GM20431 (cell line): ENCODE measurements around the gene EPN1.

Experiments used
- in situ Hi-C: fragments of 300-500 bp; cut with MseI, MboI; formaldehyde crosslinking; loops from one replicate; pipeline ENCODE4 v1.15.0; 2020; ENCODE audit warnings: low sequenced_read_pairs; ENCODE audit not compliant: unreplicated experiment

EPN1 gene

DNA sequence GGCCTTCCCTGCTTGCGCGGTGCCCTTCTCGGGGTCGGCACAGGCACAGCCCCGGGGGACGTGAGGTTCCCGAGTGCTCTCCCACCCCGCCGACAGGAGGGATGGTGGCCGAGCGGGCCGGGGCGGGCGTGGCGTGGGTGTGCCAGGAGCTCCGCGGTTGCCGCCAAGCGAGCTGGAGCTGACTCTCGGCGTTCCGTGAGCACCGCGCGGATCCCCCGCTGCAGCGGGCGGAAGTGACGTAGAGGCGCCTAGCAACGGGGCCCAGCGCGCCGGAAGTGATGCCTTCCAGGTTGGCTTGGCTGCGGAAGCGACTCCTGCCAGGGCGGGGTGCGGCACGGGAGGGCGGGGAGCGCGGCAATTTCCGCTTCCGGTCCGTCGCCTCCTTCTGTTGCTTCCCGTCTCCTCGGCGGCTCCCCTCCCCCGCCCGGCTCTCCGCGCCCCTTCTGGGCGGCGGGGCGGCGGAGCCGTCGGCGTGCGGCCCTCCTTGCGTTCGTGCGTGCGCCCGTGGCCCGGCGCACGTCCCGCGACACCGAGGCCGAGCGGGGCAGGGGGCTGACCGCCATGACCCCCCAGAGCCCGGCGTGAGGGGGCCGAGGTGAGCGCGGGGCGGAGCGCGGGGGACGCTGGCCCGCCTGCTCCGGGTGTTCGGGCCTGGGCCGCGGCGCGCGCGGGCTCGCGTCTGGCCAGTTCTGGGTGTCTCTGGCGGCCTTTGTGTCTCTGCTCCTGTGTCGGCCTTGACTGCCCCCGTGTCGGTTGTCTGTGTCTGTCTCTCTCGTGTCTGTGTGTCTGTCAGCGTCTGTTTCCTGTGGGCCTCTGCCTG lies at the start of gene EPN1:
Gene EPN1, plus strand, starts transcription at position 386 of the 820 bp plus-strand sequence. CDS start 3,402 bp downstream, outside the sequence.
- in situ Hi-C loops, result no loop called here

GRCh38 chr19:55626350-55626749 lies 48.7 kb upstream of the EPN1 start:
- in situ Hi-C loops, result loop anchor here (10.0 kb wide), 1 partner anchor 112 kb away; no protein-coding TSS in a partner anchor

DNA sequence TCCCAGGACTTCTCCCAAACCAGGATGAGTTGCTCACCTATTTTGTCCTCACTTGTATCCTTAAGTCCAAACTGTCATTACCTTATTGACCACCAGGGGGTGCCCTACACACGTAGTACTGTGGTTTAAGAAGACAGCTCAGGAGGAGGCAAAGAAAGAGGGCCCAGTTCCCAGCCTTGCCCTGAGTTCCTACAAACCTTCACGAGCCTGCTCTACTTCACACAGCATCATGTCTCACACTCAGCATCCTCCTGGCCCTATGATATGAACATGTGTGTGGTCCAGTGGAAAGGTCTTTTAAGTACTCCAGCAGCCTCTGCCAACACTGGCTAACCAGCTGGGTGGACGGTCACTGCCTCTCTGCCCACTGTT lies 42.6 kb upstream of the EPN1 start:
- in situ Hi-C loops, result no loop called here

- in situ Hi-C loops, result no loop called here
These were observed 41.2 kb upstream of the EPN1 start for GRCh38 chr19:55633861-55634260.

- in situ Hi-C loops, result no loop called here
These were observed 39.7 kb upstream of the EPN1 start for GRCh38 chr19:55635334-55635717.

- in situ Hi-C loops, result no loop called here
These were observed 39.1 kb upstream of the EPN1 start for GRCh38 chr19:55635856-55636440.

- in situ Hi-C loops, result no loop called here
These were observed 38.3 kb upstream of the EPN1 start for GRCh38 chr19:55636723-55637122.

GRCh38 chr19:55637534-55637933 lies 37.5 kb upstream of the EPN1 start:
- in situ Hi-C loops, result no loop called here

GRCh38 chr19:55638864-55639359 lies 36.1 kb upstream of the EPN1 start:
- in situ Hi-C loops, result no loop called here

DNA sequence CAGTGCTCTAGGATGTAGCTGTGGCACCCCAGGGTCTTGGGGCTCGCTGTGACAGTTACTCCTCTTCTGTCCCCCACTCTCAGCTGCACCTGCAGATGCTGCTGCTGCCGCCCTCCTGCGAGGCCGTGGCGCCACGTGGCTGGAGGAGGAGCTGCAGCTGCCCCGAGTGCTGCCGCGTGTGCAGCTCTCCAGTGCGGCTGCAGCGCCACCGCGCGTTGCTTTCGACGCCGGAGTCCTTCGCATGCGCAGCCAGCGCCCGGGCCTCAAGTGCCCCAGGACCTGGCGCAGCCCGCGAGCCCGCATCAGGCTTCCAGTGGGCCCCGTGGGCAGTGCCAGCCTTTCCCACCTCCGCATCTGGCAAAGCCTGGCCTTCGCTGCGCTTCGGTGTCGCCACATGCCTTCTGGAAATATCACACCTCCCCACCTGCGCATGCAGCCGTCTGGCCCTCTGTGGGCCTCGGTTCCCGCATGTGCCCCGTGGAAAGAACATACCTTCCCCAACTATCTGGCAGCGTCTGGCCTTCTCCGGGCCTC lies 34.9 kb upstream of the EPN1 start:
- in situ Hi-C loops, result no loop called here

- in situ Hi-C loops, result no loop called here
These were observed 34.2 kb upstream of the EPN1 start, which contains the start of gene ZNF580 for GRCh38 chr19:55640577-55641425. Gene ZNF580, plus strand, starts transcription at chr19:55641002. Its CDS starts 1,507 bp downstream, at chr19:55642509.

DNA sequence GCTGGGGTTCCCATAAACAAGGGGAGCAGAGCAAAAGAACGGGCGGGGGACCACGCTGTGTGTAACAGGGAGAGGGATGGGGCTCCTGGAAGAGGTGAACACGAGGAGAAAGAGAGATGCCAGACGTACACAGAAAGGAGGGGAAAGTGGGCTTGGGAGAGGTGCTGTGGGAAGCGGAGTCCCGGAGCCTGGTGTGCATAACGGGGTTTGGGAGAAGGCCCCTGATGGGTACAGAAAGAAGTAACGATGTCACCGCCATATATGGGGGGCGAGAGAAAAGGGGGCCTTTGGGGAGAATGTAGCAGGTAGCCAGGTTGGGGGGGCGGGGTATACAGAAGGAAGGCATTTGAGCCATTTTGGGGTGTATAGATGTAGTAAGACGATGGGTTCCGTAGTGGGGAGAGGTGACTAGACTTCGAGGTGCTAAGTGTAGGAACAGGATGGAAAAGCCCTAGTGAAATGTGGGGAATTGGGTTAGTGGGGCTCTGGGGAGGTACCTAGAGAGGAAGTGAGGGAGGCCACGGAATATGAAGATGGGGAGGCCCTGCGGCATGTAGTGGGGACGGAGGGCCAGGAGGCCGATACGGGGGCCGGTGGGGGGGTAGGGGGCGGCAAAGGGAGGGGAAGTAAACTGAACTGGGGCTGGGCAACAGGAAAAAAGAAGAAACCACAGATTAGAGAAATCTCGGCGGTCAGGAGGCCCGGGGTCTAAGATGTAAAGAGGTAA lies 33.4 kb upstream of the EPN1 start:
- in situ Hi-C loops, result no loop called here

- in situ Hi-C loops, result no loop called here
These were observed 32.6 kb upstream of the EPN1 start for GRCh38 chr19:55642153-55643002.

DNA sequence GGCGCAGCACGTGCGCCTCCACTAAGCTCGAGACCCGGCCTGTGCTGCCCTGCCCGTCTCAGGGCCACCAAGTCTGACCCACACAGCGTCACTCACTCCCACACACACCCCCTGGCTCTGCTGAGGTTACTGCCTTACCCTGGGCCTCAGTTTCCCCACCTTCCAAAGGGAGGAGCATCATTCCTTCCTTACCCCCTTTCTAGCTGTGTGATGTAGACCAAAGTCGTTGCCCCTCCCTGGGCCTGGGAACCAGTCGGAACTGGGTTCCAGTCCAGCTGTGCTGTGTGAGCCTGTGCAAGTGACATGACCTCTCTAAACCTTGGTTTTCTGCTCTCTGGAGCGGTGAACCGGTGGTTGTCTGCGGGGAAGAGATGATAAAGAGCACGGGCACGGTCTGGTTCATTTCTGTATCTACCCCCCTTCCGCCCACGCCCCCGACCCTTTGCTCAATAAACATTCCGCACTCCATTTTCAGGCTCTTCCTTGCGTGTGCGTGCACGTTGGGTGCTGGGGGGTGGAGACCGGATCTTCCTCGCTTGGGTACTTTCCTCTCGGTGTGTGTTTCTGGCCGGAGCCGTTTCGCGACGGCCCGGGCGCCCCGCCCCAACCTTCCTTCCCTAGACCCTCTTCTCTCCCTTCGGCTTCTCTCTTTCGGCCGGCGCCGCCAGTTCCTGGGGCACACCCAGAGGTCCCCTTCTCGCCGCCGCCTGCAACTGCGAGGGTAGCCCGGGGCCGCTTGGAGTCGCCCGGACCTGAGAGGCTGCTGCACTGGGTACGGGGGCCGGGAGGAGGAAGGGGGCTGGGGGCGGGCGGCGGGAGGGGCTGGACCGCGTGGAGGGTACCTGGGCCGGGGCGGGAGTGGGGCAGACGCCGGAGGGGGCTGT lies 31.8 kb upstream of the EPN1 start, which contains the start of gene ZNF581:
Gene ZNF581, plus strand, starts transcription at position 647 of the 884 bp plus-strand sequence. CDS start 923 bp downstream, outside the sequence.
- in situ Hi-C loops, result no loop called here

GRCh38 chr19:55643887-55644176 lies 31.2 kb upstream of the EPN1 start:
- in situ Hi-C loops, result no loop called here

GRCh38 chr19:55644191-55644833 lies 30.7 kb upstream of the EPN1 start:
- in situ Hi-C loops, result no loop called here

DNA sequence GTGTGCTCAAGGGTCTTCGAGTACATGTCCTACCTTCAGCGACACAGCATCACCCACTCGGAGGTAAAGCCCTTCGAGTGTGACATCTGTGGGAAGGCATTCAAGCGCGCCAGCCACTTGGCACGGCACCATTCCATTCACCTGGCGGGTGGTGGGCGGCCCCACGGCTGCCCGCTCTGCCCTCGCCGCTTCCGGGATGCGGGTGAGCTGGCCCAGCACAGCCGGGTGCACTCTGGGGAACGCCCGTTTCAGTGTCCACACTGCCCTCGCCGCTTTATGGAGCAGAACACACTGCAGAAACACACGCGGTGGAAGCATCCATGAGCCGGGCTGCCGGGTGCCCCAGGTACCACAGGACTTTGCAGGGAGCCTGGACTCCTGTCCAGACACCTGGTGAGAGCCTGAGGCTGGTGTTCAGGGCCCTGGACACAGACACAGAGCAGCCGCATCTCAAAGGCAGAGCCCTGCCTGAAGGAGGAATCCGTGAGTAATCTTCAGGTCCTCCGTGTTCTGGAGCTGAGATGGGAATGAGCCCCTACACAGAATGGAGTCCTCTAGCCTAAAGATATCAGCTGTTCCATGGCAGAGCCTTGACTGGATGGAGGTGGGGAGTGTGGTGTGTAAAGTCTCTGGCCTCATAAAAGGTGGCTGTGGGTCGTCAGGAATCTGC lies 30.0 kb upstream of the EPN1 start:
- in situ Hi-C loops, result no loop called here
